ENCODE measurements around the gene ZNF407. TPM values are rescaled to one million over a fixed set of nuclear protein-coding genes. Genes with fewer than 3 reads are reported as not detected.

Gene ZNF407
- total RNA-seq, 1 donor from 2014 or later: 16.1 TPM

DNA sequence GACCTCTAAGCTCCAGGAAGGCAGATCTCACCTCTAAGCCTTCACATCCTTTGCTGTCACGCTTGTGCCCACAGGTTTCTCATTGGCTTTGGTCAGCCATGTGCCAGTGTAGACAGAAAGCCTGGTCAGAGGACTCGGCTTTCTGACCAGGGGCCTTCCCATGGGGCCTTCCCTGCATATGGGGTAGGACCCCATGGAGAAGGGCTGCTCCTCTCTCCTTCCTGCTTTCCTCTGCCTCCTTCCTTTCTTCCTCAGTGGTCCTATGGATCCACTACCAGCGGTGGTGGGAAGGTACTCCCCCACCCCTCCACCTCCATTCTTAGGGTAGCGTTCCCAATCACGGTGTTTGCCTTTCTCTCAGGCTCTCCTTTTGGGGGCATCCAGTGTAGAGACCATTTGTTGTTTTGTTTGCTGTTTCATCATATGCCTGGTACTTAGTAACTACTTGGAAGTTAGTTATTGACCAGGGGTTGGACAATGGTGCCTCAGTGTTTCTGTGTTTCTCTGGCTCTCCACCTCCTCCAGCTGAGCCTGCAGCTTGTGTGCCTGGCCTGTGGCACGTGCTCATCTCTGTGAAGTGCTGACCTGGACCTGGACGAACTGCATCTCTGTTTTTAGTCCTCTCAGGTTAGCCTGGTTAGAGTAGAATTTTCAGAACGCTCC, 71.6 kb downstream of the ZNF407 start:
- H3K27me3 ChIP-seq (ENCODE audit: low read depth): no peaks in the 10 kb centered on the region
- no peak for ATAC-seq

DNA sequence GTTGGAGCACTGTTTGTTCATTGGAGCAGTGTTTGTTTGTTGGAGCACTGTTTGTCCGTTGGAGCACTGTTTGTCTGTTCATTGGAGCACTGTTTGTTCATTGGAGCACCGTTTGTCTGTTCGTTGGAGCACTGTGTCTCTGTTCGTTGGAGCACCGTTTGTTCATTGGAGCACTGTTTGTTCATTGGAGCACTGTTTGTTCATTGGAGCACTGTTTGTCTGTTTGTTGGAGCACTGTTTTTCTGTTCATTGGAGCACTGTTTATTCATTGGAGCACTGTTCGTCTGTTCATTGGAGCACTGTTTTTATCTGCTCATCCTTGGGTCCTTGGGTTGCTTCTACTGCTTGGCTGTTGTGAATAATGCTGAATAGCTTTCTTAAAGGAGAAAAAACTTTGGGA, 74.7 kb downstream of the ZNF407 start:
- no peak for ATAC-seq
- DNase-seq: no peak
- TF ChIP-seq, protein P1, sequence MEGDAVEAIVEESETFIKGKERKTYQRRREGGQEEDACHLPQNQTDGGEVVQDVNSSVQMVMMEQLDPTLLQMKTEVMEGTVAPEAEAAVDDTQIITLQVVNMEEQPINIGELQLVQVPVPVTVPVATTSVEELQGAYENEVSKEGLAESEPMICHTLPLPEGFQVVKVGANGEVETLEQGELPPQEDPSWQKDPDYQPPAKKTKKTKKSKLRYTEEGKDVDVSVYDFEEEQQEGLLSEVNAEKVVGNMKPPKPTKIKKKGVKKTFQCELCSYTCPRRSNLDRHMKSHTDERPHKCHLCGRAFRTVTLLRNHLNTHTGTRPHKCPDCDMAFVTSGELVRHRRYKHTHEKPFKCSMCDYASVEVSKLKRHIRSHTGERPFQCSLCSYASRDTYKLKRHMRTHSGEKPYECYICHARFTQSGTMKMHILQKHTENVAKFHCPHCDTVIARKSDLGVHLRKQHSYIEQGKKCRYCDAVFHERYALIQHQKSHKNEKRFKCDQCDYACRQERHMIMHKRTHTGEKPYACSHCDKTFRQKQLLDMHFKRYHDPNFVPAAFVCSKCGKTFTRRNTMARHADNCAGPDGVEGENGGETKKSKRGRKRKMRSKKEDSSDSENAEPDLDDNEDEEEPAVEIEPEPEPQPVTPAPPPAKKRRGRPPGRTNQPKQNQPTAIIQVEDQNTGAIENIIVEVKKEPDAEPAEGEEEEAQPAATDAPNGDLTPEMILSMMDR (IDR thresholded peaks at IDR 0.05): no peak
- Histone ChIP-seq H3K27me3 (ENCODE audit: low read depth) (no peaks in the 10 kb centered on the region), H3K4me1 (no peaks in the 10 kb centered on the region), H3K4me3 (no peak overlapping the region), H3K27ac (no peak overlapping the region), H3K36me3 (no peaks in the 10 kb centered on the region), H3K9me3 (peaks cover 4% of the 10 kb centered on the region)
- intact Hi-C loops (cut with DNase I): no loop called here

More for the DNA sequence above, 71.6 kb downstream of the ZNF407 start:
- no peak for DNase-seq
- H3K27ac ChIP-seq: no peak overlapping the region
- no peaks in the 10 kb centered on the region for H3K9me3 ChIP-seq
- H3K4me3 ChIP-seq: no peak overlapping the region
- intact Hi-C loops (cut with DNase I): no loop called here
- no peaks in the 10 kb centered on the region for H3K36me3 ChIP-seq
- TF ChIP-seq, protein P1 (IDR thresholded peaks at IDR 0.05): no peak
- H3K4me1 ChIP-seq: no peaks in the 10 kb centered on the region

DNA sequence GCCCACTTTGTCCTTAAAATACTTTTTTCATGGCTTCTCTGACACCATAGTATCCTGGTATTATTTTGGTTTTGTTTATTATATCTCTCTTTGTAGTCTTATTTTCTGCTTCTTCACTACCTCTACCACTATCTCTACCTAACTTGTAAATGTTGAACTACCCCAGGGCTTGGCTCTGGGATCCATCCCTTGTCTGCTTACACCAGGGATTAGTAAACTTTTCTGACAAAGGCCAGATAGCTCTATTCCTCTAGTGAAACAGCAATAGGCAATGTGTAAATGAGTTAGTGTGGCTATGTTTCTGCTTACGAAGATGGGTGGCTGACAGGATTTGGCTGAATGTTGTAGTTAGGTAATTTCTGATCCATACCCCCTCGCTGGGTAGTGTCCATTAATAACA, 76.8 kb downstream of the ZNF407 start:
- ATAC-seq (no peak), DNase-seq (no peak)
- intact Hi-C loops (cut with DNase I): no loop called here
- Histone ChIP-seq H3K9me3 (peaks cover 7% of the 10 kb centered on the region), H3K27ac (no peak overlapping the region), H3K36me3 (no peaks in the 10 kb centered on the region), H3K4me1 (no peaks in the 10 kb centered on the region), H3K27me3 (ENCODE audit: low read depth) (no peaks in the 10 kb centered on the region), H3K4me3 (no peak overlapping the region)
- TF ChIP-seq, protein P1 (IDR thresholded peaks at IDR 0.05): no peak

DNA sequence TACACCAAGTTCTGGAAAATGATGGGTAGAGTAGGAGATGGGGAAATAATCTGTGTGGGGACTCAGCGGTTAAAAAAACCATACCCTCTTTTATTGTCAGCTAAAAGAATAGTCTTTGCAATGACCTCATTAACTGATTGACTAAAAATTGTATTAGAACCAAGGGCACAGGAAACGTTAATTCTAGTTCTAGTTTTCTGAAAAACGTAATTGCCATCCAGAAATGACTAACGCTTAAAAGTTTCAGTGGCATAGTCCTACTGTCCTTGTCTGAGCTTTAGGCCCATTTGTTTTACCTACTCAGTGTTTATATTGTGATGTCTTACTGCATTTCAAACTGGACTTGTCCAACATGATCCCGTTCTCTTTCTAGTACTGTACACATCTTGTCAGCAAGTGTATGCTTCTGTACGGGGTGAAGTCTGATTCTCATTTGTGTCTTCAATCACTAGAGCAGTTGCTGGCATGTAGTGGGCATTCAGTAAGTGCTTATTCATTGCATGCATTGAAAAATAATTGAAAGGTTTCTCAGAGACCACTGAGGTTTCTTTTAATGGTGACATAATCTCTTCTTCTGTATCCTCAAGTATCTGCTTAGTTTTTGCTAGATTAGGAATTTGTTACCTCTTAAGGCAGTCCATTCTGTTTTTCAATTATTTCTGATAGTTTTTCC, 81.5 kb downstream of the ZNF407 start:
- DNase-seq: no peak
- intact Hi-C loops (cut with DNase I): no loop called here
- no peak for ATAC-seq
- Histone ChIP-seq H3K27ac (no peak overlapping the region), H3K4me3 (no peak overlapping the region), H3K27me3 (ENCODE audit: low read depth) (no peaks in the 10 kb centered on the region), H3K4me1 (no peaks in the 10 kb centered on the region), H3K36me3 (no peaks in the 10 kb centered on the region), H3K9me3 (peaks cover 7% of the 10 kb centered on the region)
- TF ChIP-seq, protein P1 (IDR thresholded peaks at IDR 0.05): no peak

DNA sequence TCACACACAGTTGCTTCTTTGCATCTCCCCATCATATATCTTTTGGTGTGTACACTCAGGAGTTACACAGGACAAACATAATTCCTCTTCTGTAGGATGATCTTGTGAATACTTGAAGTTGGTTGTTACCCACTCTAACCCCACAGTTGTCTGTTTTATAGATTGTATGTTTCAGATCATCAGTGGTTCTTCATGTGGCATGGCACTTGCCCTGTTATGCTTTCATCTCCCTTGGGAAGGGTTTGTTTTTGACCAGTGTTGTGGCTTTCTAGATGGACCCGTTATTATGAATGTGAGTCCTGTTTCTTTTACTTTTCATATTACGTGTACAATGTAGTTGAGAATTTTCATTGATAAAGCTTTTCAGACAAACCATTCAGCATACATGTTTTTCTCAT, 82.0 kb downstream of the ZNF407 start:
- Histone ChIP-seq H3K4me1 (no peaks in the 10 kb centered on the region), H3K4me3 (no peak overlapping the region), H3K27me3 (ENCODE audit: low read depth) (no peaks in the 10 kb centered on the region), H3K9me3 (peaks cover 7% of the 10 kb centered on the region), H3K36me3 (no peaks in the 10 kb centered on the region), H3K27ac (no peak overlapping the region)
- intact Hi-C loops (cut with DNase I): no loop called here
- DNase-seq (no peak), ATAC-seq (no peak)
- TF ChIP-seq, protein P1 (IDR thresholded peaks at IDR 0.05): no peak
